Measurements from ENCODE around the gene SUSD1.
A peak's percentile ranks its signal among the peaks of the same experiment; 100 is the strongest.
"Not testable (repeated sequence)": the region's sequence is repeated elsewhere in the genome, so short reads cannot be mapped to it uniquely, and the experiment has no call there.

SUSD1 gene

DNA sequence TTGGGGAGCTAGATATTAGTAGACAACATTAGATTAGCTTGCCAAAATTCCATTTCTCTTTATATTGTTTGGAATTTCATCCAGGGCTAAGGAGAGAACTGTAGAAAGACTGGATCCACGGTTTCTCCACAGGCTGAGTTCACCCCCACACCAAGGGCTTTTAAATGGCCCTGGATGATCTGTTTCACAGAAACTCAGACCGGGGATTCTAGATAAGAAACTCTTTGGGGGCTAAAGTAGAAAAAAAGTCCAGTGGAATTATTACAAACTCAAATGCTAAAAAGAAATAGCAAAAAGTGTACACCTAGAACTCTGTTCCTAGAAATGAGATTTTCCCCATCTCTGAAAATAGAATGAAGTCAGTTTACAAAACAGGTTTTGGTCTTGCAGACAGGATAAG is 80.9 kb downstream of the SUSD1 start:
- no peak for DNase-seq

DNA sequence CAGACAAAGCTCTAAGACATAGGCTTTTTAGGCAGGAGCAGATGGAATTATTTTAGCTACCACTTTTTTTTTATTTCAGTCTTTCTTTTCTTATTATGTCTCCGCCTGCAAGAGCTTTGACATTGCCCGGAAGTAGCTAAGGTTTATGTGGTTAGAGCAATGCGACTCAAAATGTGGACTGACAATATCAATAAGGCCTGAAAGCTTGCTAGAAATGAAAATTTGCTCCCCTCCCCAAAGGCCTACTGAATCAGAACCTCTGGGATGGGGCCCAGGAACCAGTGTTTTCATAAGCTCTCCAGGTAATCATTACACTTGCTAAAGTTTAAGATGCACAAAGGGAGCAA is 81.3 kb downstream of the SUSD1 start:
- DNase-seq = no peak

- DNase-seq = no peak
Observed at GRCh38 chr9:112093147-112093869, 81.8 kb downstream of the SUSD1 start.

GRCh38 chr9:112091810-112092209 is 83.3 kb downstream of the SUSD1 start:
- no peak for DNase-seq

- no peak for DNase-seq
Observed at GRCh38 chr9:112087506-112087905, 87.6 kb downstream of the SUSD1 start.

DNA sequence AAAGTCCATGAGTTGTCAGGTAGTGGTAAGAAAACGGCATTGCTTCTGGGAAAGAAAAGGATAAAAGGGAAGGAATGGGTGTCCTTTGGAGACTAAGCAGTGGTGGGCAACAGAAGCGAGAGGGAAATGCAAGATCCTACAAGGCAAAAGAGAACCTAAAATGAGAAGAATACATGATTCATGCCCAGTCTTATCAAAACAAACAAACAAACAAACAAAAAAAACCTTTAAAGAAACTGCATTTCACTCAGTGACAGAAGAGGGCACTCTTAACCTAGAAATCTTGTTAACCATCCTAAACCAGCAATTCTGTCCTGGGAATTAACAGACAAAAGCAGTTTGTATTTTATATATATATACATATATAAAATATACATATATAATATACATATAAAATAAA is 88.5 kb downstream of the SUSD1 start:
- DNase-seq = no peak

- DNase-seq = no peak
Observed at GRCh38 chr9:112084907-112085306, 90.2 kb downstream of the SUSD1 start.

DNA sequence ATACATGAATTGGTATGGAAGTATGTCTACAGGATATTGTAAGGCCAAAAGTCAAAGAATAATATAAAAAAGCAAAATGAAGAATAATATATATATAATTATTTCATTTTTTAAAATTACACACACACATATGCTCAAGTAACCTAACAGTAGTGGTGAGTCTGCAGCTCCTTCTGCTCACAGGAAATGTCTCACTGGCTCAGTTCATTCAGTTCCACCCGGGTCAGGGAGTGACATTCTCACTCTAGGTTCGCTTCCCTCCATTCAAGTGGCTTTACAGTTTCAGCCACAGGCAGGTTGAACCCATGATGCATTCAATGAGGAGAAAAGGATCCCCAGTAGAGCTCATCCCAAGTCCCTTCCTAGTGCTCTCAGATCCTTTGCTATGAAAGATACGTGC is 90.8 kb downstream of the SUSD1 start:
- no peak for DNase-seq

- DNase-seq = no peak
Observed at GRCh38 chr9:112081918-112082729, 93.0 kb downstream of the SUSD1 start.

GRCh38 chr9:112080831-112081542 is 94.1 kb downstream of the SUSD1 start:
- no peak for DNase-seq

- no peak for DNase-seq
Observed at GRCh38 chr9:112078432-112078831, 96.7 kb downstream of the SUSD1 start.

DNA sequence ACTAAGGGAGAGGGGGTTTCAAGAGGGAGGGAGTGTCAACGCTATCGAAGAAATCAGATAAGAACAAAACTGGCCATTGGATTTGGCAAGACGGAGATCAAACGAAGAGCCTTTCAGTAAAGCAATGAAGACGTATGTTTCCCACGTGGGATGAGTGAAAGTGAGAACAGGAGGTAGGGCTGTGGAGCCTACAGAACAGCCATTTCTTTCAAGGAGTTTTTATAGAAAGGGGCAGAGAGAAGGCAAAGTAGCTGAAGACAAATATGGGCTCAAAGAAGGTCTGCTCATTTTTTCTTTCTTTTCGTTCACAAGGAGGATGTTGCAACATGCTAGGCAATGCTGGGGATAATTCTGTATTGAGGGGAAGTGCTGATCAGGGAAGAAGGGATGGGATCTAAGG is 98.3 kb downstream of the SUSD1 start:
- DNase-seq = no peak

DNA sequence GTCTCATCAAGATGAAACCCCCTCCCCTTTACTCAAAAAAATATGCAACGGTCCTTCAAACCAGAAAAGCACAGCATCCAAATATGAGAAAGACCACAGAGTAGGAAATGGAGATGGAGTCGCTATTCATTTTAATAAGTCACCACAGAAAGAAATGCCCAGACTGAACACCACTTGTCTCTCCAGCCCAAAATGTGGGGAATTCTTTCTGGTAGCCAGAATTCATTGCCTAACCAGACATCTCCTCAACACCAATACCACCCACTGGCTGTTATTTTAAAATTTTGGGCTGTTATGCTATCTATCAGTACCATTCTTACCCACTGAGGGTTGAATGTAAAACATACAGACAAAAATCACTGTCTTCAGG is 100.1 kb downstream of the SUSD1 start:
- no peak for DNase-seq

DNA sequence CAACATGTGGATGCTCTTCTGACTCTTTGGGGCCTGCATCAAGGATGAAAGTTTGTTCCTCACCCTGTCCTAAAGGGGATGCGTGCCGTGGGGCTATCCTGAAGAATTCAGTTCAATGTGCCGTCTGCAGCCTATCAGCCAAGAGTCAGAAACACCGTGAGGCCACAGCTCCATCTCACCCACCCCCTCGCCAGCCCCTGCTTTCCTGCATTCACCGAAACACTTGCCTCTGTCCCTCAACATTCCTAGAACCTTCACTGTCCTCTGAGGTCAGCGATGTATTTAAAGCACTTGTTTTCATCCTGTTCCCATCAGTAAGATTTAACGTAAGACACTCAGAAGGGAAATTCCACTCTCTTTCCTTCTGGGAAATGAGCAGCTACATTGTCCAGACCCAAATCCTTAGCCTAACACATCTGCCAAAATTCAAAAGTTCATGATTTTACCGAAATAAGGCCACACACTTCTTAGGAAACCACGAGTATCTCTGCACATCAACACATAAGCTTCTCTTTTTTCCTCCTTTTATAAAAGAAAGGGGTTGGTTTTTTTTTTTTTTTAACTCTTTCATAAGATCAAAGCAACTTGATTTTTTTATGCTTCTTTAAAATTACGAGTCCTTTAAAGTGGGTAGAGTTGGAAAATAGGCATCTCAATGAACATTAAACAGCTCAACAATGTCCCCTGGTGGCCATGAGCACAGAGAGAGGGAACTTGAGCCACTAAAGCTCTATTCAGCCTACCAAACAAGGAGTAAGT is 100.7 kb downstream of the SUSD1 start:
- DNase-seq = peak; percentile 81

DNA sequence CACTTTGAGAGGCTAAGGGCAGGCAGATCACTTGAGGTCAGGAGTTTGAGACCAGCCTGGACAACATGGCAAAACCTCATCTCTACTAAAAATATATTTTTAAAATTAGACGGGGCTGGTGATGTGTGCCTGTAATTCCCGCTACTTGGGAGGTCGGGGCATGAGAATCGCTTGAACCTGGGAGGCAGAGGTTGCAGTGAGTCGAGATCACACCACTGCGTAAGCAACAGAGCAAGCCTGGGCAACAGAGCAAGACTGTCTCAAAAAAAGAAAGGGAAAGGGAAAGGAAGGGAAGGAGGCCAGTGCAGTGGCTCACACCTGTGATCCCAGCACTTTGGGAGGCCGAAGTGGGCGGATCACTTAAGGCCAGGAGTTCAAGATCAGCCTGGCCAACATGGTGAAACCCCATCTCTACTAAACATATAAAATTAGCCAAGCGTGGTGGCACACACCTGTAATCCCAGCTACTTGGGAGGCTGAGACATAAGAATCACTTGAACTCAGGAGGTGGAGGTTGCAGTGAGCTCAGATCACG is 101.4 kb downstream of the SUSD1 start:
- DNase-seq = not testable (repeated sequence)

- DNase-seq = no peak
Observed at GRCh38 chr9:112072721-112073638, 102.1 kb downstream of the SUSD1 start.

DNA sequence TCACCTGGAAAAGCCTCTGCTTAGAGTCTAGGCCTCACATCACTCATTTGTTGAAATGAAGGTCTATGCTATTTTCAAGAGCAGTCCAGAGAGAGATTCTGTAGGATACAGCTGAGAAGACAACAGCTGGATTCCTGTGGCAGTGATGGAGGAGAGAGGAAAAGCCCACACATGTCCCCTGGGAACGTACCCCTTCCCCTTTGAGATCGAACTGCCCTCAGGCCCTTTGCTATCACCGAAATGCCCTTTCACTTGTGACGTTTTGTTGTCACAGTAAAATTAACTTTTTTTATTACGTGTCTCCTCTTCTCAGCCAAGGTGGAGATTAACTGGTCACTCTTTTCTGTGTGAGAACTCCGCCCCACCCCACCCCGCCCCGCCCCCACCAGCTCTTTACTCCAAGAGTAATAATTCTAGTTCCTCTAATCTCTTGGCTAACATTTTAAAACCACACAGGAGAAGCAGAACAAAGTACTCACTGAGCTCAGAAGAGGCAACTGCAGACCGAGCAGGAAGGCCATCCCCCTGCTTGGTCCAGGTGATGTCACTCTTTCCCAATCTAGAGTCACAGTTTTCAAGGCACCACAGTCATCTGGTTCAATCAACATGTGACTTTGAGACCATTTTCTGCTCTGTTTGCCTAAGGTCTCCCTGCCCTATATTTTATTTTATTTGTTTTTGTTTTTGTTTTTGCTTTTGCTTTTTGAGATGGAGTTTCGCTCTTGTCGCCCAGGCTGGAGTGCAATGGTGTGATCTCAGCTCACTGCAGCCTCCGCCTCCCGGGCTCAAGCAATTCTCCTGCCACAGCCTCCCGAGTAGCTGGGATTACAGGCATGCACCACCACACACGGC is 105.6 kb downstream of the SUSD1 start:
- no peak for DNase-seq

DNA sequence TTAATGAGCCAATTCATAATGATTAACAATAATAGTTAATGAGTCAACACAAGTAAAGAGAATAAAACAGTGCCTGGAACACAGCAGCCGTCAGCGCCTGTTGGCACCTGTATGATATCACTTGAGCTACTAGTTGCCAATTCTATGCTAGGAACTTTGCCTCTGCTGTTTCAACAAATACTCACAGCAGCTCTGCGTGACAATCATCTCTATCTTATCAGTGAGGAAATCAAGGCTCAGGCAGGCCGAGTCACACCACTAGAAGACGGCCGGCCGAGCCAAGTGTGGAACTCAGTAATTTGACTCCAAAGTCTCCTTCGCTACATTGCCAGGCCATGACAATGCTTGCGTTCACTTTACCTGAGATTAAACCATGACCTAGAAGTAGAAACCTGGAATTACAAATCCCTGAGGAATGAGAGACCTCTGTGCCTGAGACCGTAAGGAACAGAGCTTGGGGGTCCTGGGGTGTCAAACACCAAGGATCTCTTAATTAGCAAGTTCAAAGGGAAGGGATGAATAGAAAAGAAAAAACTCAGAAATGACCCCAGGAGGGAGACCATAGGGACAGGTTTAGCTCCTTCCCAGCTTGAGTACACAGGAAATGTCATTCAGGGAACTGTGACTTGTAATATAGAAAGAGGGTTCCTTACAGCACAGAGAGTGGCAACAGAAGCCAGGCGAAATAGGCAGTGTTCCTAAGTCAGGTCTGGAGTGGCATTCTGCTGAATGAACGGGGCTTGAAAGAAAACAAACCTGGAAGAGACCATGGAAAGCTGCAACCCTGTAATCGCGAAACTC is 109.1 kb downstream of the SUSD1 start:
- DNase-seq = no peak

DNA sequence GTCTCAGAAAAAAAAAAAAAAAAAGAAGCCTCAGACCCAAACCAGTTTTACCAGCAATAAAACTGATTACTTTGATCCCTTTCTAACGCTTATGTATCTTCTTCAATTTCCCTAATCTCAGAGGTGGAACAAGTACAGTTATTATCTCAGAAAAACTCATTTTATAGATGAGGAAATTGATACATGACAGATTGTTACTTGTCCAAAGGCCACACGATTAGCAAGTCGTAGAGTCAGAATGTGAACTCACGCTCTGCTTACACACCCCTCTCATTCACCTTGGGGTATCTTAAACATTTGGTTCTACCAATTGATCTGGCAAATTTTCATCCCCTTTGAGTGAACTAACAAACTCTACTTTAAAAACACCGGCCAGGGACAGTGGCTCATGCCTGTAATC is 110.2 kb downstream of the SUSD1 start:
- DNase-seq = no peak

DNA sequence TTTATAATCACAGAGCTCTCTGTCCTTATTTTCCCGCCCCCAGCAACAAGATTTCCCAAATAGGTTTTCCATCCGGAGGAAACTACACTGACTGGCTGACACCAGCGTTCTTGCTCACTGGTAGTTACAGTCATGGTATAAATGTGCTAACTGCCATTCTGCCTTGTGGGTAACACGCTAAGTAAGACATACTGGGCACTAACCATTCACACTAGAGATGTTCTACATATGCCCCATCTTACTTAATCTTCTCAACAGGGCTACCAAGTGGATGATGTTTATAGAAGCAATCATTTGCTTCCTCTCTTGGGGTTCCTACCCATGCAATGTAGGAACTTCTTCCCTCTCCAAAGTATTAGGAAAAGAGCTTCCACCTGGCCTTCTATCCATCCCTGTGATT is 111.5 kb downstream of the SUSD1 start:
- no peak for DNase-seq

Data from stimulated activated CD4-positive, alpha-beta T cell treated with anti-CD3 and anti-CD28 coated beads, Interleukin-15, amount 100 ng/mL, for 24 hours (primary cell).